PFSK-1 (cell line): ENCODE data around the gene MCHR1.

ENCODE experiments used
- POLR2AphosphoS5 ChIP-seq: IDR thresholded peaks from 2 replicates; pipeline ENCODE4 v1.6.1; 2012; ENCODE audit warnings: low read depth, mild to moderate bottlenecking, control low read depth, low read length, moderate library complexity
- TAF1 ChIP-seq: IDR thresholded peaks from 2 replicates; pipeline ENCODE4 v1.6.1; 2012; ENCODE audit warnings: low read length, control low read depth, borderline replicate concordance; ENCODE audit not compliant: insufficient read depth

DNA sequence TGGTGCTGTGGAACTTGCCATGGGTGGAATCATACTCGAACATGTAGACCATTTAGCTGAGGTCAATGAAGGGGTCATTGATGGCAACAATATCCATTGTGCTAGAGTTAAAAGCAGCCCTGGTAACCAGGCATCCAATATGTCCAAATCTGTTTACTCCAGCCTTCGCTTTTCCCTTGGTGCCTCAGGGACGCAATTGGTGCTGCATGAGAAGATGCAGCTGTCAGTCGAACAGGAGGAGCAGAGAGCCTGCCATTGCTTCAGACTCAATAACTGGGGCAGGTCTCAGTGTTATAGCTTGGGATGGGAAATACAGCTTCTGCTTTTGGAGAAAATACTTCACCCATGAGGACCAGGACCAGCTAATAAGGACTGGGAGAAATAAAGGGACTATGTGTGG, 5.0 kb upstream of the MCHR1 start:
- TF ChIP-seq TAF1, result no peak
- TF ChIP-seq POLR2AphosphoS5, result no peak
